ENCODE data around the gene SEC22C. TPM values are rescaled to one million over a fixed set of nuclear protein-coding genes. Genes with fewer than 3 reads are reported as not detected.

The SEC22C gene
- total and polyA plus RNA-seq, 2 donors (not counting 1 experiment from before 2014, with no cell fraction given): 50.8 to 86.0 TPM

DNA sequence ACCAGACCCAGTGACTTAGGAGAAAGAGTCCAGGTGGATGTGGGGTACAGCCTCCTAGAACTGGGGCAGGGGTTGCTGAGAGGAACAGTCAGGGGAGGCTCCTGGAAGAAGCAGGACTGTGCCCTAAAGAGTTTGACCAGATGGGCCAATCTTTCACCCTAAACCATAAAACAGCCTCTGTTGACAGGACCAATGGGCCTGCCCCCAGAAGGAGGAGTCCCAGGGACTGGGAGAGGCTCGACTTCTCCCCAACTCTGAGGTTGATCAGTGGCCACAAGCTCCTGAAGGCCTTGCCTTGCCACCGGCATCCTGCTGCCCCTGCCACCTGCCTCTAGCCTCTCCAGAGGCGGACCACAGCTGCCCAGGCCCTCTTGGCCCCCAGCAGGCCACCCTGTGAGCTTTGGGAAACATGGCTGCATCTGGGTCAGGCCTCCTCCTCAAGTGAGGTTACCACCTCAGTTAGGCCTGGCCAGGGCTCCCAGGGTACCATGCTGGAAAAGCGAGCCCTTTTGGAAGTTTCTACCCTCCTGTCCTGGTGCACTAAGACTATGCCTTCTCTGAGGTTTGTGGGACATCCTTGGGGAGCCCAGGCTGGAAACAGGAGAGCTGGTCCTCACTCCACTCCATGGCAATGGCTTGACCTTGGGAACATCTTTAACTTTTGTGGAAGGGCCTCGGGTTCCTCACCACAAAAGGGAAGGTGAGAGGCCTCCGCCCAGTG, 76.5 kb downstream of the SEC22C start:
- no peak overlapping the region for H3K4me3 ChIP-seq (replicated peaks in 1 of 4; ENCODE audit: control extremely low read depth in 1 of 4, insufficient read depth in 1 of 4, low read depth in 3 of 4, low read length in 4 of 4)
- H3K79me2 ChIP-seq (ENCODE audit: control insufficient read depth, insufficient read depth, low read length): no peaks in the 10 kb centered on the region
- TF ChIP-seq, protein P1, sequence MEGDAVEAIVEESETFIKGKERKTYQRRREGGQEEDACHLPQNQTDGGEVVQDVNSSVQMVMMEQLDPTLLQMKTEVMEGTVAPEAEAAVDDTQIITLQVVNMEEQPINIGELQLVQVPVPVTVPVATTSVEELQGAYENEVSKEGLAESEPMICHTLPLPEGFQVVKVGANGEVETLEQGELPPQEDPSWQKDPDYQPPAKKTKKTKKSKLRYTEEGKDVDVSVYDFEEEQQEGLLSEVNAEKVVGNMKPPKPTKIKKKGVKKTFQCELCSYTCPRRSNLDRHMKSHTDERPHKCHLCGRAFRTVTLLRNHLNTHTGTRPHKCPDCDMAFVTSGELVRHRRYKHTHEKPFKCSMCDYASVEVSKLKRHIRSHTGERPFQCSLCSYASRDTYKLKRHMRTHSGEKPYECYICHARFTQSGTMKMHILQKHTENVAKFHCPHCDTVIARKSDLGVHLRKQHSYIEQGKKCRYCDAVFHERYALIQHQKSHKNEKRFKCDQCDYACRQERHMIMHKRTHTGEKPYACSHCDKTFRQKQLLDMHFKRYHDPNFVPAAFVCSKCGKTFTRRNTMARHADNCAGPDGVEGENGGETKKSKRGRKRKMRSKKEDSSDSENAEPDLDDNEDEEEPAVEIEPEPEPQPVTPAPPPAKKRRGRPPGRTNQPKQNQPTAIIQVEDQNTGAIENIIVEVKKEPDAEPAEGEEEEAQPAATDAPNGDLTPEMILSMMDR (conservative IDR thresholded peaks at IDR 0.05 in 1 of 2, IDR thresholded peaks at IDR 0.05 in 1 of 2; ENCODE audit: low read depth in 1 of 2, low read length in 2 of 2): no peak
- no peak for TF ChIP-seq EZH2 (IDR thresholded peaks at IDR 0.05; ENCODE audit: low read length, missing control alignments)
- no peak overlapping the region for H2AFZ ChIP-seq (ENCODE audit: low read length)
- no peaks in the 10 kb centered on the region for H4K20me1 ChIP-seq (ENCODE audit: control insufficient read depth, extremely low read depth, insufficient read depth, low read length)
- no peaks in the 10 kb centered on the region for H3K4me1 ChIP-seq (ENCODE audit: control insufficient read depth, extremely low read depth, insufficient read depth, low read length)
- H3K27ac ChIP-seq (ENCODE audit: insufficient read depth, low read length): no peak overlapping the region
- H3K9me3 ChIP-seq (ENCODE audit: control insufficient read depth, insufficient read depth, low read depth, low read length): no peaks in the 10 kb centered on the region
- H3K27me3 ChIP-seq (ENCODE audit: control insufficient read depth, insufficient read depth, low read length): peaks cover 46% of the 10 kb centered on the region
- H3K36me3 ChIP-seq (ENCODE audit: control insufficient read depth, insufficient read depth, low read length): no peaks in the 10 kb centered on the region
- DNase-seq (ENCODE audit: low read depth in 2 of 2): no peak
- no peak overlapping the region for H3K4me2 ChIP-seq (ENCODE audit: extremely low read depth, insufficient read depth, low read length)
- no peak overlapping the region for H3K9ac ChIP-seq (ENCODE audit: insufficient read depth, low read length)

GRCh38 chr3:42504334-42505127, 77.2 kb downstream of the SEC22C start:
- Histone ChIP-seq H2AFZ (ENCODE audit: low read length) (no peak overlapping the region), H3K4me1 (ENCODE audit: control insufficient read depth, extremely low read depth, insufficient read depth, low read length) (no peaks in the 10 kb centered on the region), H3K36me3 (ENCODE audit: control insufficient read depth, insufficient read depth, low read length) (no peaks in the 10 kb centered on the region), H3K27me3 (ENCODE audit: control insufficient read depth, insufficient read depth, low read length) (peaks cover 43% of the 10 kb centered on the region), H4K20me1 (ENCODE audit: control insufficient read depth, extremely low read depth, insufficient read depth, low read length) (no peaks in the 10 kb centered on the region), H3K9me3 (ENCODE audit: control insufficient read depth, insufficient read depth, low read depth, low read length) (no peaks in the 10 kb centered on the region), H3K9ac (ENCODE audit: insufficient read depth, low read length) (no peak overlapping the region), H3K4me3 (replicated peaks in 1 of 4; ENCODE audit: control extremely low read depth in 1 of 4, insufficient read depth in 1 of 4, low read depth in 3 of 4, low read length in 4 of 4) (no peak overlapping the region), H3K27ac (ENCODE audit: insufficient read depth, low read length) (no peak overlapping the region), H3K4me2 (ENCODE audit: extremely low read depth, insufficient read depth, low read length) (no peak overlapping the region), H3K79me2 (ENCODE audit: control insufficient read depth, insufficient read depth, low read length) (no peaks in the 10 kb centered on the region)
- DNase-seq (ENCODE audit: low read depth in 2 of 2): no peak
- no peak for TF ChIP-seq EZH2 (IDR thresholded peaks at IDR 0.05; ENCODE audit: low read length, missing control alignments)
- TF ChIP-seq, protein P1 (conservative IDR thresholded peaks at IDR 0.05 in 1 of 2, IDR thresholded peaks at IDR 0.05 in 1 of 2; ENCODE audit: low read depth in 1 of 2, low read length in 2 of 2): no peak

GRCh38 chr3:42503957-42504333, 77.8 kb downstream of the SEC22C start:
- Histone ChIP-seq H3K79me2 (ENCODE audit: control insufficient read depth, insufficient read depth, low read length) (no peaks in the 10 kb centered on the region), H3K9ac (ENCODE audit: insufficient read depth, low read length) (no peak overlapping the region), H3K4me1 (ENCODE audit: control insufficient read depth, extremely low read depth, insufficient read depth, low read length) (no peaks in the 10 kb centered on the region), H3K27me3 (ENCODE audit: control insufficient read depth, insufficient read depth, low read length) (peaks cover 40% of the 10 kb centered on the region), H2AFZ (ENCODE audit: low read length) (no peak overlapping the region), H3K4me3 (replicated peaks in 1 of 4; ENCODE audit: control extremely low read depth in 1 of 4, insufficient read depth in 1 of 4, low read depth in 3 of 4, low read length in 4 of 4) (no peak overlapping the region), H4K20me1 (ENCODE audit: control insufficient read depth, extremely low read depth, insufficient read depth, low read length) (no peaks in the 10 kb centered on the region), H3K36me3 (ENCODE audit: control insufficient read depth, insufficient read depth, low read length) (no peaks in the 10 kb centered on the region), H3K4me2 (ENCODE audit: extremely low read depth, insufficient read depth, low read length) (no peak overlapping the region), H3K27ac (ENCODE audit: insufficient read depth, low read length) (no peak overlapping the region), H3K9me3 (ENCODE audit: control insufficient read depth, insufficient read depth, low read depth, low read length) (no peaks in the 10 kb centered on the region)
- TF ChIP-seq EZH2 (IDR thresholded peaks at IDR 0.05; ENCODE audit: low read length, missing control alignments): no peak
- TF ChIP-seq, protein P1 (conservative IDR thresholded peaks at IDR 0.05 in 1 of 2, IDR thresholded peaks at IDR 0.05 in 1 of 2; ENCODE audit: low read depth in 1 of 2, low read length in 2 of 2): no peak
- DNase-seq (ENCODE audit: low read depth in 2 of 2): no peak
